PC-3 (cell line): ENCODE data around the gene ORM2. TPM values are rescaled to one million over a fixed set of nuclear protein-coding genes. Genes with fewer than 3 reads are reported as not detected.
A peak's percentile ranks its signal among the peaks of the same experiment; 100 is the strongest.

Experiments used
- ATAC-seq: fragments of 200-7000 bp; cut with Tn5 transposase; 2 replicates; pipeline ENCODE4 v1.9.1; 2020; ENCODE audit warnings: mild to moderate bottlenecking, moderate library complexity
- BruUV-seq: library from RNA; stranded (reverse); fragments of 400-500 nt; replicated peaks from 2 replicates; lab custom pipeline; 2021; lab: Mats Ljungman, UMichigan
- CTCF ChIA-PET: fragments of 300-600 bp; sonication (Branson Sonifier 250); formaldehyde crosslinking; loops from one replicate; lab custom pipeline; 2022; ENCODE audit warnings: antibody characterized with exemption; lab: Charles Lee
- POLR2A ChIA-PET: fragments of 300-600 bp; sonication (Branson Sonifier 250); formaldehyde crosslinking; loops from one replicate; lab custom pipeline; 2022; ENCODE audit warnings: antibody characterized with exemption; ENCODE audit not compliant: unreplicated experiment; lab: Charles Lee
- DNase-seq: peaks from one replicate; pipeline ENCODE4 v3.0.0-alpha.2; 2015
- H2AFZ ChIP-seq: fragments of 300-600 bp; sonication (generic); 2 replicates; pipeline ENCODE4 v1.6.0; 2016; ENCODE audit warnings: antibody characterized with exemption, low read length
- H3F3A ChIP-seq: fragments of 300-600 bp; sonication (generic); one replicate; pipeline ENCODE4 v1.6.0; 2017; ENCODE audit warnings: antibody characterized with exemption, low read length, control low read depth, mild to moderate bottlenecking; ENCODE audit not compliant: unreplicated experiment
- H3K27ac ChIP-seq: fragments of 300-600 bp; sonication (generic); 2 replicates; pipeline ENCODE4 v1.5.1; 2016; ENCODE audit warnings: mild to moderate bottlenecking, low read length
- H3K27me3 ChIP-seq: fragments of 300-600 bp; sonication (generic); 2 replicates; pipeline ENCODE4 v1.6.1; 2016; ENCODE audit warnings: low read length, mixed read lengths
- H3K36me3 ChIP-seq: fragments of 300-600 bp; sonication (generic); 2 replicates; pipeline ENCODE4 v1.6.1; 2016; ENCODE audit warnings: low read depth, mixed run types, low read length, mixed read lengths
- H3K4me1 ChIP-seq: fragments of 300-600 bp; sonication (generic); 2 replicates; pipeline ENCODE4 v1.5.1; 2016; ENCODE audit warnings: low read length; ENCODE audit not compliant: insufficient read depth
- H3K4me2 ChIP-seq: fragments of 300-600 bp; sonication (generic); 2 replicates; pipeline ENCODE4 v1.6.0; 2016; ENCODE audit warnings: low read length
- H3K4me3 ChIP-seq: fragments of 300-600 bp; sonication (generic); 2 replicates; pipeline ENCODE4 v1.5.1; 2016; ENCODE audit warnings: mild to moderate bottlenecking, low read length, mixed read lengths
- H3K79me2 ChIP-seq: fragments of 300-600 bp; sonication (generic); 2 replicates; pipeline ENCODE4 v1.6.1; 2017; ENCODE audit warnings: low read length, mixed read lengths
- H3K9ac ChIP-seq: fragments of 300-600 bp; sonication (generic); 2 replicates; pipeline ENCODE4 v1.6.0; 2016; ENCODE audit warnings: mild to moderate bottlenecking, low read length
- H3K9me2 ChIP-seq: fragments of 300-600 bp; sonication (generic); replicated peaks from 2 replicates; pipeline ENCODE4 v1.6.1; 2016; ENCODE audit warnings: mixed run types, low read length, mixed read lengths
- H3K9me3 ChIP-seq: fragments of 300-600 bp; sonication (generic); 2 replicates; pipeline ENCODE4 v1.6.1; 2016; ENCODE audit warnings: low read length, mixed read lengths
- H4K20me1 ChIP-seq: fragments of 300-600 bp; sonication (generic); 2 replicates; pipeline ENCODE4 v1.6.1; 2016; ENCODE audit warnings: low read length, mixed read lengths
- EZH2 ChIP-seq: fragments of 300-600 bp; sonication (generic); IDR thresholded peaks from one replicate; pipeline ENCODE4 v1.6.1; 2017; ENCODE audit warnings: antibody characterized with exemption, mild to moderate bottlenecking, low read length; ENCODE audit not compliant: unreplicated experiment
- EZH2phosphoT487 ChIP-seq: fragments of 300-600 bp; sonication (generic); IDR thresholded peaks from 2 replicates; pipeline ENCODE4 v1.6.1; 2018; ENCODE audit warnings: mild to moderate bottlenecking, antibody characterized with exemption, low read length, borderline replicate concordance
- intact Hi-C: fragments of 100-400 bp; cut with micrococcal nuclease; formaldehyde crosslinking; loops from 2 replicates; pipeline ENCODE4 v1.9.0; 2023
- total RNA-seq: library from RNA; depleted of rRNA; stranded (reverse); fragments of >200 nt; gene quantifications from 2 replicates; pipeline ENCODE4 v1.2.3, GENCODE V29; 2014
- TF ChIP-seq, protein P1 (sequence below): fragments of 300-600 bp; sonication (generic); conservative IDR thresholded peaks from 2 replicates; pipeline ENCODE4 v1.5.1; 2017; ENCODE audit warnings: antibody characterized with exemption, low read depth, mild to moderate bottlenecking, low read length

ORM2 gene
- total RNA-seq, 1 experiment from 2014 or later, result not detected

GRCh38 chr9:114287763-114288192 lies 41.9 kb upstream of the ORM2 start:
- intact Hi-C loops, result no loop called here
- POLR2A ChIA-PET, result no interaction called here
- ATAC-seq, result no peak

GRCh38 chr9:114288193-114289091 lies 41.2 kb upstream of the ORM2 start:
- no peak overlapping the region for H2AFZ ChIP-seq
- H3K4me3 ChIP-seq, result no peak overlapping the region
- H3K4me1 ChIP-seq, result peaks cover 9% of the 10 kb centered on the region
- no peak for TF ChIP-seq EZH2
- TF ChIP-seq, protein P1, sequence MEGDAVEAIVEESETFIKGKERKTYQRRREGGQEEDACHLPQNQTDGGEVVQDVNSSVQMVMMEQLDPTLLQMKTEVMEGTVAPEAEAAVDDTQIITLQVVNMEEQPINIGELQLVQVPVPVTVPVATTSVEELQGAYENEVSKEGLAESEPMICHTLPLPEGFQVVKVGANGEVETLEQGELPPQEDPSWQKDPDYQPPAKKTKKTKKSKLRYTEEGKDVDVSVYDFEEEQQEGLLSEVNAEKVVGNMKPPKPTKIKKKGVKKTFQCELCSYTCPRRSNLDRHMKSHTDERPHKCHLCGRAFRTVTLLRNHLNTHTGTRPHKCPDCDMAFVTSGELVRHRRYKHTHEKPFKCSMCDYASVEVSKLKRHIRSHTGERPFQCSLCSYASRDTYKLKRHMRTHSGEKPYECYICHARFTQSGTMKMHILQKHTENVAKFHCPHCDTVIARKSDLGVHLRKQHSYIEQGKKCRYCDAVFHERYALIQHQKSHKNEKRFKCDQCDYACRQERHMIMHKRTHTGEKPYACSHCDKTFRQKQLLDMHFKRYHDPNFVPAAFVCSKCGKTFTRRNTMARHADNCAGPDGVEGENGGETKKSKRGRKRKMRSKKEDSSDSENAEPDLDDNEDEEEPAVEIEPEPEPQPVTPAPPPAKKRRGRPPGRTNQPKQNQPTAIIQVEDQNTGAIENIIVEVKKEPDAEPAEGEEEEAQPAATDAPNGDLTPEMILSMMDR, result no peak
- no peak for TF ChIP-seq EZH2phosphoT487
- H3K27me3 ChIP-seq, result no peaks in the 10 kb centered on the region
- ATAC-seq (no peak), DNase-seq (peak; percentile 23)
- no peaks in the 10 kb centered on the region for H4K20me1 ChIP-seq
- H3K9me2 ChIP-seq, result no peaks in the 10 kb centered on the region
- no peaks in the 10 kb centered on the region for H3K79me2 ChIP-seq
- ChIA-PET CTCF (no interaction called here), POLR2A (no interaction called here)
- intact Hi-C loops, result no loop called here
- no peaks in the 10 kb centered on the region for H3F3A ChIP-seq
- no peaks in the 10 kb centered on the region for H3K9me3 ChIP-seq
- H3K4me2 ChIP-seq, result no peak overlapping the region
- H3K36me3 ChIP-seq, result no peaks in the 10 kb centered on the region
- no TSS peak for BruUV-seq
- H3K9ac ChIP-seq, result no peak overlapping the region
- no peak overlapping the region for H3K27ac ChIP-seq

More at GRCh38 chr9:114287763-114288192, 41.9 kb upstream of the ORM2 start:
- no peak overlapping the region for H3K27ac ChIP-seq
- H3F3A ChIP-seq, result no peaks in the 10 kb centered on the region
- H3K36me3 ChIP-seq, result no peaks in the 10 kb centered on the region
- BruUV-seq, result no TSS peak
- H3K9me3 ChIP-seq, result no peaks in the 10 kb centered on the region
- H3K27me3 ChIP-seq, result no peaks in the 10 kb centered on the region
- no peaks in the 10 kb centered on the region for H3K9me2 ChIP-seq
- CTCF ChIA-PET, result no interaction called here
- no peak overlapping the region for H2AFZ ChIP-seq
- H3K4me3 ChIP-seq, result no peak overlapping the region
- TF ChIP-seq, protein P1, result no peak
- no peak for TF ChIP-seq EZH2
- TF ChIP-seq EZH2phosphoT487, result no peak
- no peak overlapping the region for H3K4me2 ChIP-seq
- H3K4me1 ChIP-seq, result peaks cover 9% of the 10 kb centered on the region
- DNase-seq, result no peak
- H3K79me2 ChIP-seq, result no peaks in the 10 kb centered on the region
- no peaks in the 10 kb centered on the region for H4K20me1 ChIP-seq
- H3K9ac ChIP-seq, result no peak overlapping the region

- no peak overlapping the region for H3K4me3 ChIP-seq
- no peaks in the 10 kb centered on the region for H3K36me3 ChIP-seq
- no peaks in the 10 kb centered on the region for H3K9me3 ChIP-seq
- ATAC-seq (no peak), DNase-seq (no peak)
- no peak overlapping the region for H2AFZ ChIP-seq
- no peak overlapping the region for H3K27ac ChIP-seq
- H3K9ac ChIP-seq, result no peak overlapping the region
- no peaks in the 10 kb centered on the region for H3F3A ChIP-seq
- TF ChIP-seq, protein P1, result no peak
- H3K9me2 ChIP-seq, result no peaks in the 10 kb centered on the region
- H4K20me1 ChIP-seq, result no peaks in the 10 kb centered on the region
- CTCF ChIA-PET, result no interaction called here
- no TSS peak for BruUV-seq
- intact Hi-C loops, result no loop called here
- POLR2A ChIA-PET, result no interaction called here
- peaks cover 9% of the 10 kb centered on the region for H3K4me1 ChIP-seq
- H3K27me3 ChIP-seq, result no peaks in the 10 kb centered on the region
- H3K79me2 ChIP-seq, result no peaks in the 10 kb centered on the region
- no peak overlapping the region for H3K4me2 ChIP-seq
Measured at GRCh38 chr9:114289106-114289505, 40.6 kb upstream of the ORM2 start.
